ENCODE results near the gene KHDRBS1. TPM values are rescaled to one million over a fixed set of nuclear protein-coding genes. Genes with fewer than 3 reads are reported as not detected.

KHDRBS1 gene
- total and polyA plus RNA-seq, 2 of the 13 experiments (the other 11 are each of a cell fraction or from before 2014, with no cell fraction given): 25.1 to 39.0 TPM

GRCh38 chr1:32072622-32073298 is 59.1 kb downstream of the KHDRBS1 start, which contains the start of gene TMEM39B (continued):
- TF ChIP-seq DZIP1 (CRISPR knock-in tag; IDR thresholded peaks at IDR 0.05) (no peak), ZNF614 (CRISPR knock-in tag; IDR thresholded peaks at IDR 0.05; ENCODE audit: borderline replicate concordance) (no peak), ZNF749 (CRISPR knock-in tag; IDR thresholded peaks at IDR 0.05; ENCODE audit: borderline replicate concordance) (peak; percentile 59; the same call in 1 of the 2 replicates), PHF20 (CRISPR knock-in tag; IDR thresholded peaks at IDR 0.05) (0 out of 2 replicates have a peak, but pooled peaks have one; percentile 43), PTBP1 (IDR thresholded peaks at IDR 0.05; ENCODE audit: low read depth, low read length, poor library complexity, severe bottlenecking) (no peak), GATA4 (IDR thresholded peaks at IDR 0.05; ENCODE audit: borderline replicate concordance, low read depth) (no peak), ZNF3 (CRISPR knock-in tag; IDR thresholded peaks at IDR 0.05) (no peak), THAP11 (CRISPR knock-in tag; IDR thresholded peaks at IDR 0.05) (peak; percentile 79), ATF2 (CRISPR knock-in tag; IDR thresholded peaks at IDR 0.05) (0 out of 2 replicates have a peak, but pooled peaks have one; percentile 23), HNRNPLL (IDR thresholded peaks at IDR 0.05; ENCODE audit: low read depth, low read length, poor library complexity, severe bottlenecking) (peak; percentile 77), RFXAP (CRISPR knock-in tag; IDR thresholded peaks at IDR 0.05; ENCODE audit: borderline replicate concordance) (0 out of 2 replicates have a peak, but pooled peaks have one; percentile 22), ZNF451 (CRISPR knock-in tag; IDR thresholded peaks at IDR 0.05) (0 out of 2 replicates have a peak, but pooled peaks have one; percentile 50), AHDC1 (CRISPR knock-in tag; IDR thresholded peaks at IDR 0.05; ENCODE audit: borderline replicate concordance) (peak; percentile 70; the same call in 1 of the 2 replicates)
